A549 (cell line): ENCODE measurements around the gene PTPRK. TPM values are rescaled to one million over a fixed set of nuclear protein-coding genes. Genes with fewer than 3 reads are reported as not detected.

Experiments used
- ATAC-seq, 2 experiments: fragments of 200-7000 bp in 1 of 2; fragments of >200 bp in 1 of 2; cut with Nextera tagmentation in 1 of 2; cut with Tn5 transposase in 1 of 2; 3 replicates each; pipeline versions ENCODE4 v1.8.0 to v1.9.1; 2018 to 2020; ENCODE audit warnings: mild to moderate bottlenecking in 1 of 2, moderate library complexity in 1 of 2
- CTCF ChIA-PET: fragments of 300-600 bp; sonication (Branson Sonifier 250); formaldehyde crosslinking; extraction: SDS; loops from one replicate; lab custom pipeline; 2021; ENCODE audit warnings: antibody characterized with exemption, inconsistent platforms; lab: Yijun Ruan, JAX
- POLR2A ChIA-PET: fragments of 350-600 bp; formaldehyde crosslinking; extraction: SDS; loops from one replicate; lab custom pipeline; 2021; ENCODE audit warnings: antibody characterized with exemption, inconsistent platforms; lab: Yijun Ruan, JAX
- DNase-seq, 2 experiments: peaks; one replicate each; pipeline versions ENCODE4 v3.0.0 to v3.0.0-alpha.2; 2011 to 2016; ENCODE audit warnings: low read depth in 1 of 2, low spot score in 1 of 2
- FAIRE-seq: peaks from 2 replicates; lab custom pipeline; 2011; peaks lifted over from hg19 to GRCh38; lab: Jason Lieb, UNC
- H3K27ac ChIP-seq, 2 experiments: fragments of >200 bp; sonication (Bioruptor Twin); formaldehyde crosslinking; 3 replicates each; pipeline ENCODE4 v1.5.1; 2016 to 2017
- H3K4me1 ChIP-seq: fragments of >200 bp; sonication (Bioruptor Twin); formaldehyde crosslinking; 3 replicates; pipeline ENCODE4 v1.6.1; 2016
- H3K4me2 ChIP-seq: fragments of >200 bp; sonication (Bioruptor Twin); formaldehyde crosslinking; 3 replicates; pipeline ENCODE4 v1.6.1; 2016
- H3K4me3 ChIP-seq: fragments of >200 bp; sonication (Bioruptor Twin); formaldehyde crosslinking; 3 replicates; pipeline ENCODE4 v1.5.1; 2016
- H3K9me3 ChIP-seq: fragments of >200 bp; sonication (Bioruptor Twin); formaldehyde crosslinking; 3 replicates; pipeline ENCODE4 v1.6.1; 2016
- ATOH8 ChIP-seq: fragments of 250-450 bp; sonication (Bioruptor Pico); IDR thresholded peaks from 2 replicates; pipeline ENCODE4 v1.5.0; 2020; ENCODE audit warnings: low read depth, mild to moderate bottlenecking, moderate library complexity
- CBX2 ChIP-seq: fragments of 200-600 bp; sonication (generic); IDR thresholded peaks from 2 replicates; pipeline ENCODE4 v1.6.1; 2016; ENCODE audit warnings: low read depth, mild to moderate bottlenecking, borderline replicate concordance
- CBX8 ChIP-seq: fragments of 200-600 bp; sonication (generic); IDR thresholded peaks from 2 replicates; pipeline ENCODE4 v1.6.1; 2016
- CHD2 ChIP-seq: fragments of 150-350 bp; IDR thresholded peaks from 2 replicates; pipeline ENCODE4 v1.6.1; 2014; ENCODE audit warnings: low read length; ENCODE audit not compliant: partially characterized antibody
- EHF ChIP-seq: fragments of 250-450 bp; sonication (Bioruptor Pico); IDR thresholded peaks from 2 replicates; pipeline ENCODE4 v1.5.0; 2020; ENCODE audit warnings: mild to moderate bottlenecking
- FOSL2 ChIP-seq, 2 experiments: fragments of 450-650 bp in 1 of 2; fragments of >200 bp in 1 of 2; sonication (Bioruptor Twin) in 1 of 2; formaldehyde crosslinking; IDR thresholded peaks; 2 replicates each; pipeline versions ENCODE4 v1.5.0 to v1.6.1; 2016 to 2020; ENCODE audit warnings: mild to moderate bottlenecking in 1 of 2, moderate library complexity in 1 of 2
- GATA3 ChIP-seq: IDR thresholded peaks from 2 replicates; pipeline ENCODE4 v1.6.1; 2012; ENCODE audit warnings: borderline replicate concordance
- HDAC2 ChIP-seq: fragments of 200-600 bp; sonication (generic); IDR thresholded peaks from 2 replicates; pipeline ENCODE4 v1.6.1; 2016
- HES2 ChIP-seq: fragments of >200 bp; sonication (Bioruptor Twin); formaldehyde crosslinking; IDR thresholded peaks from 2 replicates; pipeline ENCODE4 v1.6.1; 2016
- HOXB13 ChIP-seq: fragments of 250-450 bp; sonication (Bioruptor Pico); IDR thresholded peaks from 2 replicates; pipeline ENCODE4 v1.5.0; 2020; ENCODE audit warnings: low read depth, mild to moderate bottlenecking, moderate library complexity
- HOXB5 ChIP-seq: fragments of 250-450 bp; sonication (Bioruptor Pico); IDR thresholded peaks from 2 replicates; pipeline ENCODE4 v1.5.0; 2020; ENCODE audit warnings: mild to moderate bottlenecking, moderate library complexity
- MAX ChIP-seq: IDR thresholded peaks from 2 replicates; pipeline ENCODE4 v1.6.1; 2012
- NR3C1 ChIP-seq: fragments of >200 bp; sonication (Bioruptor Twin); formaldehyde crosslinking; IDR thresholded peaks from 3 replicates; pipeline ENCODE4 v1.6.1; 2017
- REST ChIP-seq: fragments of 200-600 bp; sonication (generic); IDR thresholded peaks from 2 replicates; pipeline ENCODE4 v1.6.1; 2016; ENCODE audit warnings: antibody characterized with exemption, mild to moderate bottlenecking, moderate library complexity
- SREBF2 ChIP-seq: fragments of 450-650 bp; IDR thresholded peaks from 2 replicates; pipeline ENCODE4 v1.6.1; 2014; ENCODE audit warnings: mild to moderate bottlenecking, moderate library complexity
- TP53 ChIP-seq: fragments of 250-450 bp; sonication (Bioruptor Pico); IDR thresholded peaks from 2 replicates; pipeline ENCODE4 v1.5.0; 2021; ENCODE audit warnings: mild to moderate bottlenecking, moderate library complexity
- ZC3H11A ChIP-seq: fragments of 450-650 bp; IDR thresholded peaks from 2 replicates; pipeline ENCODE4 v1.6.1; 2014; ENCODE audit warnings: antibody characterized with exemption, mild to moderate bottlenecking
- ZFP36 ChIP-seq: fragments of 450-650 bp; IDR thresholded peaks from 2 replicates; pipeline ENCODE4 v1.6.1; 2014; ENCODE audit warnings: borderline replicate concordance; ENCODE audit not compliant: partially characterized antibody
- ZSCAN20 ChIP-seq: fragments of 250-450 bp; sonication (Bioruptor Pico); IDR thresholded peaks from 2 replicates; pipeline ENCODE4 v1.8.0; 2022; ENCODE audit warnings: mild to moderate bottlenecking, moderate library complexity
- WGBS: methylation state at CpG from one replicate; pipeline ENCODE4 v1.1.6; 2017; ENCODE audit errors: missing lambda C conversion rate; 5-methylcytosine and 5-hydroxymethylcytosine counted together
- polyA plus RNA-seq, 4 experiments: library from polyadenylated mRNA; depleted of rRNA in 3 of 4; stranded (reverse); fragments of >200 nt; fragmentation: RNase III in 1 of 4; extraction: RNeasy Plus Mini Kit Qiagen cat#74134 plus additional on column Dnase treatment in 1 of 4; gene quantifications; 2 replicates in 3 of 4; 3 replicates in 1 of 4; pipeline ENCODE4 v1.2.3, GENCODE V29; 2011 to 2017
- TF ChIP-seq, protein P1 (sequence below): fragments of 150-350 bp; IDR thresholded peaks from 2 replicates; pipeline ENCODE4 v1.6.1; 2014; ENCODE audit warnings: low read depth, mild to moderate bottlenecking, low read length

Gene PTPRK
- polyA plus RNA-seq, 2 of the 4 experiments (the other 2 are of a cell fraction) = 14.4 to 16.1 TPM

DNA sequence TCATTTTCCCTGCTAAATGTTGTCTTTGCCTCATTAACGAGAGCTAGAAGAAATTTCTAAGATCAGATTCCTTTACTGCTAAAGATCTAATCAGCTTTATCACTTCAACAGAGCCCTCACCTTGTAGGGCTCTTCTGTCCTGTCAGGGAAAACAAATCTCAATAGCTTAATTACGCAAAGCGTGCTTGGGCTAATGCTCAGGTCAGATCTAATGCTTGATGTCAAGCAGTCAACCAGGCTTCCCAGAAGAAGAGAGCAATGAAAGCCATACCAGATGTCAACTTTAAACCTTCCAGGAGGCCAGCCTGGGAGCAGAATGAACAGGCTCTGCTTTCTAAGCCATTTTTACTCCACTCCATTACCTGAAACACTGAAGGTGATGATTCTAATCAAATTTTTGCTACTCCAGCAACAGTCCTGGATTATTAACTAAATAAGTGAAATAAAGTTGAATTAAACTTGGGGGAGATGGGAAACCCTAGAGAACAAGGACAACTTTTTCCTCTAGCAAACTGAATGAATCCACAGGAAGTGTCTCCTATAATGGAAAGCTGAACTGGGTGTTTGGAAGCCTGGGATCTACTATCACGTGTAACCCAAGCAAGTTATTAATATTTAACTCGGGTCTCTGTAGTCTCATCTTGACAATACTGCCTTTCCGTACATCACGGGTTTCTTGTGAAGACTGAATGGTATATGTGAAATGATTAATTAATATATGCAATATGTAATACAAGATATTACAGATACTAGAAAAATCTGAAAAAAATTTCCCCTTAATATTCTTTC is 273.7 kb downstream of the PTPRK start:
- no peak overlapping the region for H3K4me3 ChIP-seq
- H3K27ac ChIP-seq = no peak overlapping the region
- ATAC-seq (no peak), DNase-seq (no peak)
- ChIA-PET CTCF (no interaction called here), POLR2A (no interaction called here)
- 88% methylated on average over 7 of the region's 7 CpGs for WGBS
- TF ChIP-seq HOXB13 = no peak
- no peak for TF ChIP-seq SREBF2
- no peak for TF ChIP-seq TP53 (CRISPR knock-in tag)
- TF ChIP-seq, all 56 proteins: peak for 0
- no peaks in the 10 kb centered on the region for H3K4me1 ChIP-seq
- FAIRE-seq = no peak
- H3K9me3 ChIP-seq = no peaks in the 10 kb centered on the region
- H3K4me2 ChIP-seq = no peak overlapping the region

DNA sequence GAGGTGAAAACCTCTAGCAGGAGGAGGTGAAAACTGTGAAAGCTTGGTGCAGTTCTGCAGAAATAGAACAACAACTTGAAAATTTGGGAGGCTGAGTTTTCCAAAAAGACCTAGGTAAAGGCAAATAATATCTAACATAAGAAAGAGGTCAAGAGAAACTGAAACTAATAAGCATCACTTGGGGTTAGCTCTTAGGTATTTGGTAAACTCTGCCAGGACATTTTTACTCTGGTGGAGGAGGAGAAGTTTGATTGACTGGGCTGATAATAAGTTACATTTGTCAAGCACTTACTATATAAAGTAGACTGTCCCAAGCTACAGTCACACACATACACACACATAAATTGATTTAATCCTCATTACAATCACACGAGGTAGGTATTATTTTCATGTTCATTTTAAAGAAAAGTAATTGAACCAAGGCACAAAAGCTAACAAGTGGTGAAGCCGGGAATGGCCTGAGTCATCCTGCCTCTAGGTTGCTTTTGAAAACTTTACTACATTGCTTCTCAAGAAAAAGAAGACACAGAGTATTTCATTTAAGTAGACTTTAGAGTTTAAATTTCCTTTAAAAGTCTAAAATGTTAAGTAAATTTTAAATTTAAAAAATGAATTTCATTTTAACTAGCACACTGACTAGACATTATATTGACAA is 275.5 kb downstream of the PTPRK start:
- no peak overlapping the region for H3K4me3 ChIP-seq
- H3K9me3 ChIP-seq = no peaks in the 10 kb centered on the region
- H3K4me2 ChIP-seq = no peak overlapping the region
- DNase-seq (no peak), ATAC-seq (no peak)
- no peak overlapping the region for H3K27ac ChIP-seq
- TF ChIP-seq CBX8 = no peak
- TF ChIP-seq EHF (CRISPR knock-in tag) = no peak
- TF ChIP-seq ZC3H11A = no peak
- no peak for TF ChIP-seq MAX
- TF ChIP-seq HOXB13 = no peak
- TF ChIP-seq CHD2 = no peak
- no peak for TF ChIP-seq ZFP36
- TF ChIP-seq HES2 = no peak
- TF ChIP-seq REST = no peak
- TF ChIP-seq, all 56 proteins: peak for 0
- ChIA-PET CTCF (no interaction called here), POLR2A (no interaction called here)
- no peaks in the 10 kb centered on the region for H3K4me1 ChIP-seq
- FAIRE-seq = no peak
- 79% methylated on average over 2 of the region's 2 CpGs for WGBS

DNA sequence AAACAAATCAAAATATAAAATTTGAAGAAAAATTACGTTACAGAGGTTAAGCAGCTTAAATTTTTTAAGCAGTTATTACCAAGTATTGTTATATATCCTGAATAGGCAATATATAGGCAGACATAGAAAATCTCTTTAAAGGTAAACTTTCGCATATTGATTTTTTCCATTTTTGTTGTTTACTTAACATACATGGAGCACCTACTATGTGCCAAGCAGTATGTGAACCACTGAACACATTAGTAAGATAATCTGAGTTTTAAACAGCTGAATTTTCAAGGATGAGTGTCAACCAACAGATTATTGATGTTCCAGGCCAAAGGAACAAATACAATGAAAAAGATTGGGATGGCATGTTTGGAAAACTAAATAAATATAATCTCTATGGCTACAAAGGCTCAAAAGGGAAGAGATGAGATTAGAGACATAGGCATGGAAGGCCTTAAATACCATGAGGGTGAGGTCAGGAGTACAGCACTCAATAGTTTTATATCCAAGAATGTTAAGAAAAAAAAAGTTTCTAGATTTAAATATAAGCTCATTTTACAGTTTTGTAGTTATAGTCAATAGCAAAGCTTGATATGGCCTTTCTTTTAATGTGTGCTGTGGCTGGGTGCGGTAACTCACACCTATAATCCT is 277.5 kb downstream of the PTPRK start:
- Histone ChIP-seq H3K4me2 (no peak overlapping the region), H3K27ac (no peak overlapping the region), H3K9me3 (no peaks in the 10 kb centered on the region), H3K4me1 (no peaks in the 10 kb centered on the region), H3K4me3 (no peak overlapping the region)
- WGBS = 89% methylated on average over 3 of the region's 3 CpGs
- DNase-seq = no peak
- ATAC-seq = no peak
- CTCF ChIA-PET = no interaction called here
- POLR2A ChIA-PET = no interaction called here
- no peak for FAIRE-seq
- TF ChIP-seq ZSCAN20 (no peak), NR3C1 (no peak), REST (no peak), CBX2 (no peak), FOSL2 (IDR thresholded peaks at IDR 0.05) (no peak), FOSL2 (CRISPR knock-in tag; IDR thresholded peaks at IDR 0.05) (no peak), GATA3 (no peak), HOXB5 (no peak), CHD2 (no peak), ATOH8 (CRISPR knock-in tag) (no peak), HDAC2 (no peak)
- TF ChIP-seq, protein P1, sequence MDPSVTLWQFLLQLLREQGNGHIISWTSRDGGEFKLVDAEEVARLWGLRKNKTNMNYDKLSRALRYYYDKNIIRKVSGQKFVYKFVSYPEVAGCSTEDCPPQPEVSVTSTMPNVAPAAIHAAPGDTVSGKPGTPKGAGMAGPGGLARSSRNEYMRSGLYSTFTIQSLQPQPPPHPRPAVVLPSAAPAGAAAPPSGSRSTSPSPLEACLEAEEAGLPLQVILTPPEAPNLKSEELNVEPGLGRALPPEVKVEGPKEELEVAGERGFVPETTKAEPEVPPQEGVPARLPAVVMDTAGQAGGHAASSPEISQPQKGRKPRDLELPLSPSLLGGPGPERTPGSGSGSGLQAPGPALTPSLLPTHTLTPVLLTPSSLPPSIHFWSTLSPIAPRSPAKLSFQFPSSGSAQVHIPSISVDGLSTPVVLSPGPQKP = no peak
- TF ChIP-seq, all 56 proteins: peak for 0
